ENCODE measurements around the gene SKOR1.

GRCh38 chr15:67778968-67779548, 46.3 kb upstream of the SKOR1 start:
- TF ChIP-seq, protein P1, sequence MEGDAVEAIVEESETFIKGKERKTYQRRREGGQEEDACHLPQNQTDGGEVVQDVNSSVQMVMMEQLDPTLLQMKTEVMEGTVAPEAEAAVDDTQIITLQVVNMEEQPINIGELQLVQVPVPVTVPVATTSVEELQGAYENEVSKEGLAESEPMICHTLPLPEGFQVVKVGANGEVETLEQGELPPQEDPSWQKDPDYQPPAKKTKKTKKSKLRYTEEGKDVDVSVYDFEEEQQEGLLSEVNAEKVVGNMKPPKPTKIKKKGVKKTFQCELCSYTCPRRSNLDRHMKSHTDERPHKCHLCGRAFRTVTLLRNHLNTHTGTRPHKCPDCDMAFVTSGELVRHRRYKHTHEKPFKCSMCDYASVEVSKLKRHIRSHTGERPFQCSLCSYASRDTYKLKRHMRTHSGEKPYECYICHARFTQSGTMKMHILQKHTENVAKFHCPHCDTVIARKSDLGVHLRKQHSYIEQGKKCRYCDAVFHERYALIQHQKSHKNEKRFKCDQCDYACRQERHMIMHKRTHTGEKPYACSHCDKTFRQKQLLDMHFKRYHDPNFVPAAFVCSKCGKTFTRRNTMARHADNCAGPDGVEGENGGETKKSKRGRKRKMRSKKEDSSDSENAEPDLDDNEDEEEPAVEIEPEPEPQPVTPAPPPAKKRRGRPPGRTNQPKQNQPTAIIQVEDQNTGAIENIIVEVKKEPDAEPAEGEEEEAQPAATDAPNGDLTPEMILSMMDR (IDR thresholded peaks at IDR 0.05): no peak
- no peak for TF ChIP-seq POLR2A (IDR thresholded peaks at IDR 0.05)
